A673 (cell line): ENCODE data around the gene HRH3. TPM values are rescaled to one million over a fixed set of nuclear protein-coding genes. Genes with fewer than 3 reads are reported as not detected.

ENCODE experiments used
- BruUV-seq: library from RNA; stranded (reverse); fragments of 400-500 nt; replicated peaks from 2 replicates; lab custom pipeline; 2021; lab: Mats Ljungman, UMichigan
- CTCF ChIA-PET: fragments of 300-600 bp; sonication (Branson Sonifier 250); formaldehyde crosslinking; loops from one replicate; lab custom pipeline; 2022; ENCODE audit warnings: antibody characterized with exemption; lab: Charles Lee
- POLR2A ChIA-PET: fragments of 300-600 bp; sonication (Branson Sonifier 250); formaldehyde crosslinking; loops from one replicate; lab custom pipeline; 2022; ENCODE audit warnings: antibody characterized with exemption; ENCODE audit not compliant: low non-redundant PET; lab: Charles Lee
- DNase-seq: peaks from one replicate; pipeline ENCODE4 v3.0.0-alpha.2; 2015; ENCODE audit warnings: low spot score
- H3K27ac ChIP-seq: fragments of 200-600 bp; sonication (generic); 2 replicates; pipeline ENCODE4 v1.5.1; 2016; ENCODE audit warnings: mixed run types, low read depth, mild to moderate bottlenecking, mixed read lengths, antibody characterized with exemption, low read length; ENCODE audit not compliant: poor library complexity, severe bottlenecking
- H3K27me3 ChIP-seq: fragments of 200-600 bp; sonication (generic); replicated peaks from 2 replicates; pipeline ENCODE4 v1.6.1; 2017; ENCODE audit warnings: mixed run types, low read depth, mild to moderate bottlenecking, mixed read lengths, antibody characterized with exemption, low read length; ENCODE audit not compliant: insufficient read depth, poor library complexity
- H3K36me3 ChIP-seq: fragments of 200-600 bp; sonication (generic); 2 replicates; pipeline ENCODE4 v1.6.1; 2016; ENCODE audit warnings: mixed run types, mild to moderate bottlenecking, mixed read lengths, antibody characterized with exemption, low read length; ENCODE audit not compliant: insufficient read depth, poor library complexity, severe bottlenecking
- H3K4me1 ChIP-seq: fragments of 200-600 bp; sonication (generic); 2 replicates; pipeline ENCODE4 v1.6.1; 2017; ENCODE audit warnings: mixed run types, mild to moderate bottlenecking, mixed read lengths, antibody characterized with exemption, low read length; ENCODE audit not compliant: insufficient read depth, poor library complexity, severe bottlenecking
- H3K4me3 ChIP-seq: fragments of 200-600 bp; sonication (generic); 2 replicates; pipeline ENCODE4 v1.5.1; 2016; ENCODE audit warnings: low read depth, mixed run types, mild to moderate bottlenecking, mixed read lengths, low read length; ENCODE audit not compliant: poor library complexity, severe bottlenecking
- H3K9me3 ChIP-seq: fragments of 200-600 bp; sonication (generic); 2 replicates; pipeline ENCODE4 v1.6.1; 2016; ENCODE audit warnings: mixed run types, low read depth, mild to moderate bottlenecking, mixed read lengths, antibody characterized with exemption, low read length; ENCODE audit not compliant: poor library complexity, severe bottlenecking
- CTCF ChIP-seq: fragments of 300-800, 200-600 bp; sonication (generic); conservative IDR thresholded peaks from 2 replicates; pipeline ENCODE4 v1.5.1; 2017; ENCODE audit warnings: low read depth, mild to moderate bottlenecking, antibody characterized with exemption, low read length, moderate library complexity, mixed read lengths
- EZH2 ChIP-seq: fragments of 200-600 bp; sonication (generic); IDR thresholded peaks from 2 replicates; pipeline ENCODE4 v1.6.1; 2017; ENCODE audit warnings: borderline replicate concordance, low read depth, mild to moderate bottlenecking, mixed read lengths, antibody characterized with exemption, low read length; ENCODE audit not compliant: poor library complexity, severe bottlenecking
- intact Hi-C: fragments of 100-400 bp; cut with micrococcal nuclease; formaldehyde crosslinking; loops from one replicate; pipeline ENCODE4 v1.10.0; 2022; ENCODE audit not compliant: unreplicated experiment
- total RNA-seq: library from RNA; stranded (reverse); gene quantifications from 2 replicates; pipeline ENCODE4 v1.2.3, GENCODE V29; 2021

HRH3 gene
- total RNA-seq, 1 experiment from 2014 or later = not detected

GRCh38 chr20:62246431-62246830 lies 26.4 kb upstream of the HRH3 start:
- intact Hi-C loops = no loop called here
- ChIA-PET POLR2A (no interaction called here), CTCF (no interaction called here)
- Histone ChIP-seq H3K4me1 (no peaks in the 10 kb centered on the region), H3K9me3 (no peaks in the 10 kb centered on the region), H3K27me3 (no peaks in the 10 kb centered on the region), H3K36me3 (no peaks in the 10 kb centered on the region), H3K27ac (no peak overlapping the region), H3K4me3 (no peak overlapping the region)
- DNase-seq = no peak
- BruUV-seq = no TSS peak
- no peak for TF ChIP-seq CTCF
- TF ChIP-seq EZH2 = no peak

GRCh38 chr20:62245911-62246280 lies 25.8 kb upstream of the HRH3 start:
- intact Hi-C loops = no loop called here

GRCh38 chr20:62244644-62245108 lies 24.6 kb upstream of the HRH3 start:
- H3K9me3 ChIP-seq = no peaks in the 10 kb centered on the region
- no peak overlapping the region for H3K27ac ChIP-seq
- intact Hi-C loops = no loop called here
- TF ChIP-seq EZH2 (no peak), CTCF (no peak)
- CTCF ChIA-PET = no interaction called here
- no peak overlapping the region for H3K4me3 ChIP-seq
- BruUV-seq = no TSS peak
- no peaks in the 10 kb centered on the region for H3K4me1 ChIP-seq
- no peaks in the 10 kb centered on the region for H3K36me3 ChIP-seq
- no peak for DNase-seq
- H3K27me3 ChIP-seq = no peaks in the 10 kb centered on the region
- POLR2A ChIA-PET = no interaction called here

More at GRCh38 chr20:62245911-62246280, 25.8 kb upstream of the HRH3 start:
- Histone ChIP-seq H3K27ac (no peak overlapping the region), H3K27me3 (no peaks in the 10 kb centered on the region), H3K36me3 (no peaks in the 10 kb centered on the region), H3K9me3 (no peaks in the 10 kb centered on the region), H3K4me3 (no peak overlapping the region), H3K4me1 (no peaks in the 10 kb centered on the region)
- ChIA-PET CTCF (no interaction called here), POLR2A (no interaction called here)
- no peak for TF ChIP-seq EZH2
- no TSS peak for BruUV-seq
- DNase-seq = no peak

- no TSS peak for BruUV-seq
- no peak for DNase-seq
- intact Hi-C loops = no loop called here
- no peaks in the 10 kb centered on the region for H3K27me3 ChIP-seq
- CTCF ChIA-PET = no interaction called here
- H3K36me3 ChIP-seq = no peaks in the 10 kb centered on the region
- H3K4me1 ChIP-seq = no peaks in the 10 kb centered on the region
- POLR2A ChIA-PET = no interaction called here
- no peak for TF ChIP-seq CTCF
- TF ChIP-seq EZH2 = no peak
- no peaks in the 10 kb centered on the region for H3K9me3 ChIP-seq
- H3K4me3 ChIP-seq = no peak overlapping the region
- H3K27ac ChIP-seq = no peak overlapping the region
These were observed 23.9 kb upstream of the HRH3 start for GRCh38 chr20:62243906-62244515.
